ENCODE measurements around the gene IFNAR2. TPM values are rescaled to one million over a fixed set of nuclear protein-coding genes. Genes with fewer than 3 reads are reported as not detected.
A peak's percentile ranks its signal among the peaks of the same experiment; 100 is the strongest.

IFNAR2 gene
- total RNA-seq, 4 donors from 2014 or later, result 0.20 to 16.5 (median 5.1) TPM

DNA sequence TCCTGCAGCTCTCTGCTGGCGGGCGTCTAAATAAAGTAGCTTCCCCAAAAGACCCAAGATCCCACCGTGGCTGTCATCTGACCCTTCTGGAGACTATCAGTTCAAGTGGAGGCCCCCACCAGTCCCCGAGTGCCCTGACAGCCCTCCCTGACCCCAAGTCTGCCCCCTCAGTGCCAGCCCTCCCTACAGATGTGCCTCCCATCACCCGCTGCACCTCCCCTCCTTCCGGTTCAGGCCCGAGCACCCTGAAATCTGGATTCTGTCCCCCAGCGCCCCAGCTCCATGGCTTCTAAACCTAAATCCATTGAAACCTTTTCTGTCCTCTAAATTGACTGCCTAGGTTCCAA lies 37.0 kb downstream of the IFNAR2 start:
- in situ Hi-C loops (cut with MboI; ENCODE audit: low pct_ligation_motif_present in 1 of 4, low pct_unique_long_range_greater_than_20kb in 1 of 4, low sequenced_read_pairs in 3 of 4) (no loop called here), intact Hi-C loops (cut with DNase I; ENCODE audit: low total_unique reads) (loop anchor here (5.0 kb wide), 1 partner anchor 34 kb away; no protein-coding TSS in a partner anchor)
- peak; percentile 45 for DNase-seq
- Histone ChIP-seq H3K36me3 (no peaks in the 10 kb centered on the region), H3K4me1 (peaks cover 13 to 42% (median 37%) of the 10 kb centered on the region in 4 donors), H3K27me3 (no peaks in the 10 kb centered on the region), H3K27ac (peak overlapping the region; percentile 85 to 97 (median 92)), H3K9me3 (no peaks in the 10 kb centered on the region), H3K4me3 (peak overlapping the region; percentile 57 to 97 (median 72))
- 6% methylated on average over 8 of the region's 8 CpGs; no CpG with 5 or more reads in 1 of the 2 donors for WGBS, 2 donors (ENCODE audit: low coverage in 1 of 2)
- no peak for TF ChIP-seq POLR2A (IDR thresholded peaks at IDR 0.05)

DNA sequence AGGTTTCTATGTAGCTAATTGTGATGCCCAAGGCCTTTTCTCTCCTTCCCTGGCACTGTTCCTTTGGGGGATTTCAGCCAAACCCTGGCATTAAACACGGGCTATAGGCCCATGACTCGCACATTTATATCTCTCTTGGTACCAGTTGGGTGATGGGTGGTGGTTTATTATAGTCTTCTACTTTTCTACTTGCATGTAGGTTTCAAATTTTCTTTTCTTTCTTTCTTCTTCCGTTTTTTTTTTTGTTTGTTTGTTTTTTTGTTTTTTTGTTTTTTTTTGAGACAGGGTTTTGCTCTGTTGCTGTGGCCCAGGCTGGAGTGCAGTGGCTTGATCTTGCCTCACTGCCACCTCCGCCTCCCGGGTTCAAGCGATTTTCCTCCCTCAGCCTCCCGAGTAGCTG lies 37.5 kb downstream of the IFNAR2 start:
- peaks cover 13 to 42% (median 37%) of the 10 kb centered on the region in 4 donors for H3K4me1 ChIP-seq
- intact Hi-C loops (cut with DNase I; ENCODE audit: low total_unique reads), result loop anchor here (5.0 kb wide), 1 partner anchor 35 kb away; no protein-coding TSS in a partner anchor

DNA sequence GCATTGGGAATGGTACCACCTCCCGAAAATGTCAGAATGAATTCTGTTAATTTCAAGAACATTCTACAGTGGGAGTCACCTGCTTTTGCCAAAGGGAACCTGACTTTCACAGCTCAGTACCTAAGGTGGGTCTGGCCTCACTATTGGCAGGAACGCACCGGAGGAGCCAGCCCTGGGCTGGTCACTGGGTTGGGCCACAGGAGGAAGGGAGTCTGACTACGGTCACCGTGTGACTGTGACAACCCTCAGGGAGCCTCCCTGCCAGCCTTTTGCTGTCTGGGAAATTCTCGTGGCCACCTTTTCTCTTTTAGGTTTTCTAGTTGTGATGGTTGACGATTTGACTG lies 38.6 kb downstream of the IFNAR2 start:
- Histone ChIP-seq H3K4me1 (peaks cover 13 to 42% (median 37%) of the 10 kb centered on the region in 4 donors), H3K27ac (peak overlapping the region; percentile 85 to 97 (median 92)), H3K9me3 (no peaks in the 10 kb centered on the region), H3K4me3 (no peak overlapping the region), H3K27me3 (no peaks in the 10 kb centered on the region), H3K36me3 (no peaks in the 10 kb centered on the region)
- in situ Hi-C loops (cut with MboI; ENCODE audit: low pct_ligation_motif_present in 1 of 4, low pct_unique_long_range_greater_than_20kb in 1 of 4, low sequenced_read_pairs in 3 of 4) (no loop called here), intact Hi-C loops (cut with DNase I; ENCODE audit: low total_unique reads) (loop anchor here (5.0 kb wide), 1 partner anchor 36 kb away; no protein-coding TSS in a partner anchor)
- WGBS, 2 donors (ENCODE audit: low coverage in 1 of 2), result 74 to 84% methylated on average over 2 to 7 of the region's 7 CpGs
- TF ChIP-seq POLR2AphosphoS5 (IDR thresholded peaks at IDR 0.05) (peak in 1 of 3 donors; percentile 9), EP300 (IDR thresholded peaks at IDR 0.05; ENCODE audit: low read depth) (no peak)
- TF ChIP-seq, protein P1, sequence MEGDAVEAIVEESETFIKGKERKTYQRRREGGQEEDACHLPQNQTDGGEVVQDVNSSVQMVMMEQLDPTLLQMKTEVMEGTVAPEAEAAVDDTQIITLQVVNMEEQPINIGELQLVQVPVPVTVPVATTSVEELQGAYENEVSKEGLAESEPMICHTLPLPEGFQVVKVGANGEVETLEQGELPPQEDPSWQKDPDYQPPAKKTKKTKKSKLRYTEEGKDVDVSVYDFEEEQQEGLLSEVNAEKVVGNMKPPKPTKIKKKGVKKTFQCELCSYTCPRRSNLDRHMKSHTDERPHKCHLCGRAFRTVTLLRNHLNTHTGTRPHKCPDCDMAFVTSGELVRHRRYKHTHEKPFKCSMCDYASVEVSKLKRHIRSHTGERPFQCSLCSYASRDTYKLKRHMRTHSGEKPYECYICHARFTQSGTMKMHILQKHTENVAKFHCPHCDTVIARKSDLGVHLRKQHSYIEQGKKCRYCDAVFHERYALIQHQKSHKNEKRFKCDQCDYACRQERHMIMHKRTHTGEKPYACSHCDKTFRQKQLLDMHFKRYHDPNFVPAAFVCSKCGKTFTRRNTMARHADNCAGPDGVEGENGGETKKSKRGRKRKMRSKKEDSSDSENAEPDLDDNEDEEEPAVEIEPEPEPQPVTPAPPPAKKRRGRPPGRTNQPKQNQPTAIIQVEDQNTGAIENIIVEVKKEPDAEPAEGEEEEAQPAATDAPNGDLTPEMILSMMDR (IDR thresholded peaks at IDR 0.05), result no peak
- DNase-seq, result peak; percentile 45

More for the DNA sequence above, 37.5 kb downstream of the IFNAR2 start:
- no peak for DNase-seq
- in situ Hi-C loops (cut with MboI; ENCODE audit: low pct_ligation_motif_present in 1 of 4, low pct_unique_long_range_greater_than_20kb in 1 of 4, low sequenced_read_pairs in 3 of 4), result no loop called here
- TF ChIP-seq POLR2A (IDR thresholded peaks at IDR 0.05) (no peak), POLR2AphosphoS5 (IDR thresholded peaks at IDR 0.05) (no peak), EP300 (IDR thresholded peaks at IDR 0.05; ENCODE audit: low read depth) (no peak)
- TF ChIP-seq, protein P1 (IDR thresholded peaks at IDR 0.05), result no peak
- Histone ChIP-seq H3K9me3 (no peaks in the 10 kb centered on the region), H3K27ac (peak overlapping the region; percentile 85 to 97 (median 92)), H3K27me3 (no peaks in the 10 kb centered on the region), H3K36me3 (no peaks in the 10 kb centered on the region), H3K4me3 (peak overlapping the region; percentile 57 to 97 (median 72))
- 49 to 76% methylated on average over 3 to 7 of the region's 7 CpGs for WGBS, 2 donors (ENCODE audit: low coverage in 1 of 2)

DNA sequence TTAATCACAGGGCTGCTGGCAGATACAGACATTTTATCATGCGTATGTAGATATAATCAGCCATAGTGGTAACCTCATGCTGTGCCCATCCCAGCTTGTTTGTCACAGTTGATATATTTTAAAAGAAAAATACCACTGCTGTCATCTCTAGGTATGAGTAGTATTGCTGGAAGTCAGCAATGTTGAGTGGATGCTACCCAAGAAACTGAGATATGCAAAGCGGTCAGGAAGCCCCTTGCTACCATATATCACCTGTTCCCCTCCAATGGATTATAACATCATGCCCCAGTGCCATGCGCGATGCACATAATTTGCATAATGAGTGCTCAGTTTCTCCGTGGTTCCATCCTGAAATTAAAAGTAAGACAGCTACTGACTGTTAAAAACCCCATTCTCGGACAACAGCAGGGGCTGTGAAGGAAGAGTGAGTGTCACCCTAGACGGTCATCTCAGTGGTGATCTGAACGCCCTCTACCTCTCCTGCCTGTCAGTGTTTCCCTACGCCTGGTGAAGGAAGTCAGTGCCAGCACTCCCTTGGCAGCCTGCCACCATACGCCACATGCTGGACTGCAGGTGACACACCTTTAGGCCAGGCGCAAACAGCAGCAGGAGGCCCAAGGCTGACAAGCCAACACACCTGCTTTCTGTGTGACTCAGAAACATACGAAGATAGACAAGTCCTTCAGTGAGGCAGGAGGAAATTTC lies 39.2 kb downstream of the IFNAR2 start:
- in situ Hi-C loops (cut with MboI; ENCODE audit: low pct_ligation_motif_present in 1 of 4, low pct_unique_long_range_greater_than_20kb in 1 of 4, low sequenced_read_pairs in 3 of 4) (no loop called here), intact Hi-C loops (cut with DNase I; ENCODE audit: low total_unique reads) (loop anchor here (5.0 kb wide), 1 partner anchor 37 kb away; no protein-coding TSS in a partner anchor)
- peaks cover 0 to 3% (median 0%) of the 10 kb centered on the region in 4 donors for H3K36me3 ChIP-seq
- H3K27ac ChIP-seq, result peak overlapping the region; percentile 85 to 97 (median 92)
- no peaks in the 10 kb centered on the region for H3K27me3 ChIP-seq
- H3K9me3 ChIP-seq, result no peaks in the 10 kb centered on the region
- peak; percentile 97 for DNase-seq
- peak; percentile 39 to 93 (median 91) for TF ChIP-seq POLR2AphosphoS5 (IDR thresholded peaks at IDR 0.05)
- TF ChIP-seq, protein P1 (IDR thresholded peaks at IDR 0.05), result peak in 3 of 5 experiments; percentile 3 to 45 (median 33)
- TF ChIP-seq POLR2A (IDR thresholded peaks at IDR 0.05), result peak; percentile 42
- TF ChIP-seq EP300 (IDR thresholded peaks at IDR 0.05; ENCODE audit: low read depth), result no peak
- H3K4me1 ChIP-seq, result peaks cover 13 to 42% (median 37%) of the 10 kb centered on the region in 4 donors
- WGBS, 2 donors (ENCODE audit: low coverage in 1 of 2), result 47% methylated on average over 12 of the region's 12 CpGs; no CpG with 5 or more reads in 1 of the 2 donors
- H3K4me3 ChIP-seq, result no peak overlapping the region

Data from transverse colon (tissue), 4 donors.